ENCODE results near the gene SRPK1. TPM values are rescaled to one million over a fixed set of nuclear protein-coding genes. Genes with fewer than 3 reads are reported as not detected.

SRPK1 gene
- total RNA-seq, 1 experiment from 2014 or later = 46.9 TPM

- no peak for DNase-seq (ENCODE audit: low read depth in 1 of 2, low spot score in 2 of 2)
- Histone ChIP-seq H3K27me3 (replicated peaks) (peaks cover 40% of the 10 kb centered on the region), H3K4me1 (replicated peaks) (no peaks in the 10 kb centered on the region), H3K9me3 (replicated peaks) (peaks cover 4% of the 10 kb centered on the region; the same call in 1 of the 2 replicates), H3K27ac (no peak overlapping the region), H3K36me3 (no peaks in the 10 kb centered on the region), H3K4me3 (no peak overlapping the region)
Observed at GRCh38 chr6:35787266-35788218, 133.4 kb downstream of the SRPK1 start.

- H3K27ac ChIP-seq = no peak overlapping the region
- H3K9me3 ChIP-seq (replicated peaks) = peaks cover 4% of the 10 kb centered on the region; the same call in 1 of the 2 replicates
- DNase-seq (ENCODE audit: low read depth in 1 of 2, low spot score in 2 of 2) = no peak
- H3K36me3 ChIP-seq = no peaks in the 10 kb centered on the region
- no peak overlapping the region for H3K4me3 ChIP-seq
- H3K4me1 ChIP-seq (replicated peaks) = no peaks in the 10 kb centered on the region
- H3K27me3 ChIP-seq (replicated peaks) = peaks cover 40% of the 10 kb centered on the region
Observed at GRCh38 chr6:35786810-35787209, 134.1 kb downstream of the SRPK1 start.

GRCh38 chr6:35786272-35786671, 134.6 kb downstream of the SRPK1 start:
- DNase-seq (ENCODE audit: low read depth in 1 of 2, low spot score in 2 of 2) = no peak
- Histone ChIP-seq H3K9me3 (replicated peaks) (peaks cover 4% of the 10 kb centered on the region; the same call in 1 of the 2 replicates), H3K4me1 (replicated peaks) (no peaks in the 10 kb centered on the region), H3K27me3 (replicated peaks) (peaks cover 40% of the 10 kb centered on the region), H3K27ac (no peak overlapping the region), H3K36me3 (no peaks in the 10 kb centered on the region), H3K4me3 (no peak overlapping the region)

GRCh38 chr6:35784200-35784599, 136.7 kb downstream of the SRPK1 start:
- Histone ChIP-seq H3K36me3 (no peaks in the 10 kb centered on the region), H3K27ac (no peak overlapping the region), H3K4me3 (no peak overlapping the region), H3K9me3 (replicated peaks) (peaks cover 3% of the 10 kb centered on the region; the same call in 1 of the 2 replicates), H3K27me3 (replicated peaks) (peaks cover 28% of the 10 kb centered on the region), H3K4me1 (replicated peaks) (no peaks in the 10 kb centered on the region)
- DNase-seq (ENCODE audit: low read depth in 1 of 2, low spot score in 2 of 2) = no peak

Other genes with a start within 250 kb of the SRPK1 start
- gene FKBP5, start 232.2 kb downstream of the SRPK1 start, total RNA-seq (2014; rRNA removed; shearing (Covaris generic)) = 0.29 and 0.50 TPM in 2 replicates
- not detected in 2 replicates for gene ARMC12, start 184.1 kb downstream of the SRPK1 start, total RNA-seq (2014; rRNA removed; shearing (Covaris generic))
- gene CLPSL2, start 144.5 kb downstream of the SRPK1 start, total RNA-seq (2014; rRNA removed; shearing (Covaris generic)) = not detected in 2 replicates
- not detected in 2 replicates for gene CLPSL1, start 140.1 kb downstream of the SRPK1 start, total RNA-seq (2014; rRNA removed; shearing (Covaris generic))
- not detected in 2 replicates for gene CLPS, start 123.8 kb downstream of the SRPK1 start, total RNA-seq (2014; rRNA removed; shearing (Covaris generic))
- gene LHFPL5, start 115.7 kb downstream of the SRPK1 start, total RNA-seq (2014; rRNA removed; shearing (Covaris generic)) = not detected in 2 replicates
- gene SLC26A8, start 103.5 kb upstream of the SRPK1 start, total RNA-seq (2014; rRNA removed; shearing (Covaris generic)) = not detected in 2 replicates
- gene MAPK14, start 106.7 kb upstream of the SRPK1 start, total RNA-seq (2014; rRNA removed; shearing (Covaris generic)) = 54.6 and 60.9 TPM in 2 replicates
- not detected in 2 replicates for gene MAPK13, start 209.4 kb upstream of the SRPK1 start, total RNA-seq (2014; rRNA removed; shearing (Covaris generic))

Measured in SJSA1 (cell line).